GM18505 (cell line): Measurements from ENCODE around the gene TNNI3K.

Experiments
- ATAC-seq: cut with Tn5 transposase; IDR thresholded peaks from one replicate; pipeline ENCODE4 v1.9.1; 2021; ENCODE audit not compliant: unreplicated experiment
- POLR2A ChIP-seq: IDR thresholded peaks from 4 replicates; pipeline ENCODE4 v1.6.1; 2011; ENCODE audit warnings: borderline replicate concordance; ENCODE audit not compliant: insufficient read depth, insufficient read length; ENCODE audit errors: extremely low read depth

TNNI3K gene

DNA sequence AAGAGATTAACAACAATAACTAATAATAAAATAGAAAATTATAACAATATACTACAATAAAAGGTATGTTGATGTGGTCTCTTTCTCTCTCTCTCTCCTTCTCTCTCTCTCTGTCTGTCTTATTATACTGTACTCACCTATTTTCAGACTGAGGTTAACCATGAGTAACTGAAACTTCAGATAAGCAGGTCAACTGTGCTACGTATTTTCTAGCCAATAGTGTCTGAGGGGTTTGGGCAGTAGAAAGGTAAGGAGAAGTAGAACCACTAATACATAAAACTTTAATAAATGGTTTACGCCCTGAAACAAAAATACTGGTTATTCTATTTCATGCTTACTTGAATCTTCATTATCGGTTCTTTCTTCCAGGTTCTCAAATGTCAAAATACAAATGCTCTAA, 348.2 kb downstream of the TNNI3K start:
- no peak for ATAC-seq
- no peak for TF ChIP-seq POLR2A

GRCh38 chr1:74584185-74584584, 349.0 kb downstream of the TNNI3K start:
- TF ChIP-seq POLR2A, result no peak

GRCh38 chr1:74586253-74586897, 351.2 kb downstream of the TNNI3K start:
- no peak for TF ChIP-seq POLR2A
- no peak for ATAC-seq

More at GRCh38 chr1:74584185-74584584, 349.0 kb downstream of the TNNI3K start:
- no peak for ATAC-seq

DNA sequence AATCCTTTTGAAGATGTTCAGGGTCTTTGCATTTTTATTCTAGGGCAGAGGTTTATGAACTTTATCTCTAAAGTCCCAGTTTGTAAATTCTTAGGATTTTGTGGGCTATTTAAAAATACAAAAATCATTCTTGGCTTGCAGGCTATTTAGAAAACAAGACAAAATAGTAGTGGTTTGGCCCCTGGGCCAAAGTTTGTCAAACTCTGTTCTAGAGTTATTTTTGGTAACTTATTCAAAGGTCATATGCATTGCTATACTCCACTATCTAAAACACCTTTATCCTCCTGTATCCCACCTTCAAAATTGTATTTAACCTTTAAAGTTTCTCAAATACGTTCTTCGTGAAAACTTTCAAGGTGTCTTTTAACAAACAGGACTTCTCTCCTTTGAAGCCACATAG, 352.7 kb downstream of the TNNI3K start:
- no peak for TF ChIP-seq POLR2A
- no peak for ATAC-seq

- no peak for ATAC-seq
- no peak for TF ChIP-seq POLR2A
Measured at GRCh38 chr1:74590288-74590687, 355.1 kb downstream of the TNNI3K start.

DNA sequence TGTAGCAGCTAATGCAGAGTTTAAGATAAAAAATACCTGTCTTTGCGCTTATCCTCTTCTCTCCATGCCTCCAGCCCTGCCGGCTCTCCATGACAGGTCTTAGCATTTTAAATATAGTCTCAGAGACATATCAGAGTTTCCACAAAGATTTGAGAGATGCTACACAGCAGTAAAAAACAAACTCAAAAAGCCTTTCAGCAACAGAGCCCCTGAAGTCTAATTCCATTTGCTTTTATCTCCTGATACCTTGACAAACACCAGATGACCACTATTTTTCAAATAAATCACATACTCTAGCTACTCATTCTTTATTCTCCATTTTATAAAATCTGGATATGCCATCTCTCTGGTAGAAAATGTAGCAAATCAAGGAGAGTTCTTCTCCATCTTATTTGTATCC, 356.8 kb downstream of the TNNI3K start:
- TF ChIP-seq POLR2A, result no peak
- no peak for ATAC-seq

- no peak for TF ChIP-seq POLR2A
Measured at GRCh38 chr1:74592580-74593355, 357.6 kb downstream of the TNNI3K start.

More at GRCh38 chr1:74592580-74593355, 357.6 kb downstream of the TNNI3K start:
- ATAC-seq, result no peak
